ENCODE data around the gene CARD6. TPM values are rescaled to one million over a fixed set of nuclear protein-coding genes. Genes with fewer than 3 reads are reported as not detected.
A peak's percentile ranks its signal among the peaks of the same experiment; 100 is the strongest.

Gene CARD6
- total and polyA plus RNA-seq, 2 of the 13 experiments (the other 11 are each of a cell fraction or from before 2014, with no cell fraction given): 0.33 to 1.4 TPM

DNA sequence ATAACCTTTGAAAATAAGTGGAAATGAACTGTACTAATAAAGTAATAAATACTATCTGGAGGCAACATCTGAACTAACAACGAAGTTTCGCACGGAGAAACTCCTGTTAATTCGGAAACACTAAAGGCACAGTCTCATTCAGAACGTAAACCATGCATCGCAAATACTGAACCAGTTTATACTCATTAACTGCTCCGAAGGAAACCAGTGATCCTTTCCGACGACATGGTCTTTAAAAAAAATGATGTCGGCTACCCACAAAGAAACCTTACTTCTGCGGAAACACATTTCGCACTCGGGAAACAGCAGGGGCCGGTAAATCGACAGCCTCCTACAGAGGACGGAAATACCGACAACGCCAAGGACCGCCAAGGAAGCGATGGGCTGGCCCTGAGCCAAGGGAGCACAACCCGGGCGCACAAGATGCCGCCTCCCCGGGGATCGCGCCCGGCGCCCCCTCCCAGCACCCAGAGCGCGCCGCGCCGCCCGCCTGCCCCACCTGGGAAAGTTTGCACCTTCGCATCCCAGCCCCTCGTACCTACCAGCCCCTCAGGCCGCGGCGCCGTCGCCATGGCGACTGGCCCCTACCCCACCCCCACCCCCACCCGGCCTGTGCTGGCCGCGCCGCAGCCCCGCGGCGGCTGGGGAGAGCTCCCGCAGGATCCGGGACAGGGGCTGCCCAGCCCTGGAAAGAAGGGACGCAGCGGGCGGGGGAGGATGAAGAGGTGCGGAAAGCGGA is 43.7 kb upstream of the CARD6 start (continued):
- TF ChIP-seq, protein P1, sequence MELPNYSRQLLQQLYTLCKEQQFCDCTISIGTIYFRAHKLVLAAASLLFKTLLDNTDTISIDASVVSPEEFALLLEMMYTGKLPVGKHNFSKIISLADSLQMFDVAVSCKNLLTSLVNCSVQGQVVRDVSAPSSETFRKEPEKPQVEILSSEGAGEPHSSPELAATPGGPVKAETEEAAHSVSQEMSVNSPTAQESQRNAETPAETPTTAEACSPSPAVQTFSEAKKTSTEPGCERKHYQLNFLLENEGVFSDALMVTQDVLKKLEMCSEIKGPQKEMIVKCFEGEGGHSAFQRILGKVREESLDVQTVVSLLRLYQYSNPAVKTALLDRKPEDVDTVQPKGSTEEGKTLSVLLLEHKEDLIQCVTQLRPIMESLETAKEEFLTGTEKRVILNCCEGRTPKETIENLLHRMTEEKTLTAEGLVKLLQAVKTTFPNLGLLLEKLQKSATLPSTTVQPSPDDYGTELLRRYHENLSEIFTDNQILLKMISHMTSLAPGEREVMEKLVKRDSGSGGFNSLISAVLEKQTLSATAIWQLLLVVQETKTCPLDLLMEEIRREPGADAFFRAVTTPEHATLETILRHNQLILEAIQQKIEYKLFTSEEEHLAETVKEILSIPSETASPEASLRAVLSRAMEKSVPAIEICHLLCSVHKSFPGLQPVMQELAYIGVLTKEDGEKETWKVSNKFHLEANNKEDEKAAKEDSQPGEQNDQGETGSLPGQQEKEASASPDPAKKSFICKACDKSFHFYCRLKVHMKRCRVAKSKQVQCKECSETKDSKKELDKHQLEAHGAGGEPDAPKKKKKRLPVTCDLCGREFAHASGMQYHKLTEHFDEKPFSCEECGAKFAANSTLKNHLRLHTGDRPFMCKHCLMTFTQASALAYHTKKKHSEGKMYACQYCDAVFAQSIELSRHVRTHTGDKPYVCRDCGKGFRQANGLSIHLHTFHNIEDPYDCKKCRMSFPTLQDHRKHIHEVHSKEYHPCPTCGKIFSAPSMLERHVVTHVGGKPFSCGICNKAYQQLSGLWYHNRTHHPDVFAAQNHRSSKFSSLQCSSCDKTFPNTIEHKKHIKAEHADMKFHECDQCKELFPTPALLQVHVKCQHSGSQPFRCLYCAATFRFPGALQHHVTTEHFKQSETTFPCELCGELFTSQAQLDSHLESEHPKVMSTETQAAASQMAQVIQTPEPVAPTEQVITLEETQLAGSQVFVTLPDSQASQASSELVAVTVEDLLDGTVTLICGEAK (IDR thresholded peaks at IDR 0.05): no peak
- TF ChIP-seq, protein P1 (CRISPR knock-in tag; IDR thresholded peaks at IDR 0.05): 0 out of 2 replicates have a peak, but pooled peaks have one; percentile 8
- TF ChIP-seq SIN3A (IDR thresholded peaks at IDR 0.05; ENCODE audit: borderline replicate concordance, low read depth, low read length) (0 out of 2 replicates have a peak, but pooled peaks have one; percentile 19), RFX3 (CRISPR knock-in tag; IDR thresholded peaks at IDR 0.05) (peak; percentile 67), PCBP1 (IDR thresholded peaks at IDR 0.05; ENCODE audit: borderline replicate concordance, low read depth, low read length) (0 out of 2 replicates have a peak, but pooled peaks have one; percentile 8), SP2 (CRISPR knock-in tag; IDR thresholded peaks at IDR 0.05) (0 out of 2 replicates have a peak, but pooled peaks have one; percentile 21), SAP130 (CRISPR knock-in tag; IDR thresholded peaks at IDR 0.05; ENCODE audit: low read depth) (peak; percentile 61; the same call in 1 of the 2 replicates), MAZ (IDR thresholded peaks at IDR 0.05; ENCODE audit: borderline replicate concordance, low read depth, low read length) (peak; percentile 57; the same call in 1 of the 2 replicates), MAZ (CRISPR knock-in tag; IDR thresholded peaks at IDR 0.05; ENCODE audit: low read depth) (no peak), TBX2 (CRISPR knock-in tag; IDR thresholded peaks at IDR 0.05; ENCODE audit: borderline replicate concordance) (peak; percentile 17; the same call in 1 of the 2 replicates), ZNF264 (CRISPR knock-in tag; IDR thresholded peaks at IDR 0.05) (0 out of 2 replicates have a peak, but pooled peaks have one; percentile 22), SPEN (CRISPR knock-in tag; IDR thresholded peaks at IDR 0.05; ENCODE audit: low read depth) (no peak; the same call in none of the 2 replicates), ASH2L (IDR thresholded peaks at IDR 0.05; ENCODE audit: insufficient read length, low read depth, low read length) (peak; percentile 89), KLF16 (CRISPR knock-in tag; IDR thresholded peaks at IDR 0.05) (peak in 1 of 2 experiments; percentile 7; a peak in 1 of 4 replicates), THAP11 (CRISPR knock-in tag; IDR thresholded peaks at IDR 0.05) (peak; percentile 35; the same call in 1 of the 2 replicates)
- TF ChIP-seq, protein P2, sequence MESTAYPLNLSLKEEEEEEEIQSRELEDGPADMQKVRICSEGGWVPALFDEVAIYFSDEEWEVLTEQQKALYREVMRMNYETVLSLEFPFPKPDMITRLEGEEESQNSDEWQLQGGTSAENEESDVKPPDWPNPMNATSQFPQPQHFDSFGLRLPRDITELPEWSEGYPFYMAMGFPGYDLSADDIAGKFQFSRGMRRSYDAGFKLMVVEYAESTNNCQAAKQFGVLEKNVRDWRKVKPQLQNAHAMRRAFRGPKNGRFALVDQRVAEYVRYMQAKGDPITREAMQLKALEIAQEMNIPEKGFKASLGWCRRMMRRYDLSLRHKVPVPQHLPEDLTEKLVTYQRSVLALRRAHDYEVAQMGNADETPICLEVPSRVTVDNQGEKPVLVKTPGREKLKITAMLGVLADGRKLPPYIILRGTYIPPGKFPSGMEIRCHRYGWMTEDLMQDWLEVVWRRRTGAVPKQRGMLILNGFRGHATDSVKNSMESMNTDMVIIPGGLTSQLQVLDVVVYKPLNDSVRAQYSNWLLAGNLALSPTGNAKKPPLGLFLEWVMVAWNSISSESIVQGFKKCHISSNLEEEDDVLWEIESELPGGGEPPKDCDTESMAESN (CRISPR knock-in tag; conservative IDR thresholded peaks at IDR 0.05): peak; percentile 72; the same call in 1 of the 2 replicates
- TF ChIP-seq, protein P3, sequence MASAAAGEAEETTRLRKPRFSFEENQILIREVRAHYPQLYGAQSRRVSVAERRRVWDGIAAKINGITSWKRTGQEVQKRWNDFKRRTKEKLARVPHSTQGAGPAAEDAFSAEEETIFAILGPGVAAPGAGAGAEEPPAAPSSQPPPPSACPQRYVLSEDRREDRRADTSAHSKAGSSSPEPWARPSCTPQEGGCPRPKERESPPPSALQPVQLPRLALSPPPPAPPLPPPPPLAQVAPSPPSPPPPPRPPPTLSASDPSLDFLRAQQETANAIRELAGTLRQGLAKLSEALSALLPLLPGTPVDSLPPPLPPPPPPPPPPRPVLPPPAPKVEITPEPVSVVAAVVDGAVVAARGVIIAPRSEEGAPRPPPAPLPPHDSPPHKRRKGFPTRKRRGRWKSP (CRISPR knock-in tag; IDR thresholded peaks at IDR 0.05): peak; percentile 49
